NCI-H69 (cell line): ENCODE data around the gene OR51L1.
"Not testable (repeated sequence)": the region's sequence is repeated elsewhere in the genome, so short reads cannot be mapped to it uniquely, and the experiment has no call there.

Experiments used
- DNase-seq: peaks from one replicate; lab custom pipeline; 2025; lab: John Stamatoyannopoulos, UW

Gene OR51L1, protein sequence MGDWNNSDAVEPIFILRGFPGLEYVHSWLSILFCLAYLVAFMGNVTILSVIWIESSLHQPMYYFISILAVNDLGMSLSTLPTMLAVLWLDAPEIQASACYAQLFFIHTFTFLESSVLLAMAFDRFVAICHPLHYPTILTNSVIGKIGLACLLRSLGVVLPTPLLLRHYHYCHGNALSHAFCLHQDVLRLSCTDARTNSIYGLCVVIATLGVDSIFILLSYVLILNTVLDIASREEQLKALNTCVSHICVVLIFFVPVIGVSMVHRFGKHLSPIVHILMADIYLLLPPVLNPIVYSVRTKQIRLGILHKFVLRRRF

DNA sequence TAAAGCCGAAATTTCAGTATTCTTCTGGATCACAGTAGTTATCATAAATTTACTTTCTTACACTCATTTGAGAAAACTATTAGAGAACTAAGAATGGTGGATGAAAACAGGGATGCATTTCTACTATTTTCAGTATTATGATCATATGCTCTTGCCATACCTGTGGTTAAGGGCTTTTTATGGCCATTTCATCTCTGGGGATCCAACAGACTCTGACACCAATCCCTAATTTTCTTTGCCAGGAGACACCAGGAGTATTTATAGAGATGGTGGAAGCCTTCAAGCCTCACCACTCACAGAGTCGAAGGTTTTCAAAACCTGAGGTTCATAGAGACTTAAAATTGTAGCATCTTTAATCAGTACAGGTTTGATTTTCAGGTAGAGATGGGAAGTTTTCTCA is at the start of gene OR51L1:
Gene OR51L1, plus strand, starts transcription at position 301 of the 400 bp plus-strand sequence. CDS start 4,132 bp downstream, outside the sequence.
- no peak for DNase-seq

DNA sequence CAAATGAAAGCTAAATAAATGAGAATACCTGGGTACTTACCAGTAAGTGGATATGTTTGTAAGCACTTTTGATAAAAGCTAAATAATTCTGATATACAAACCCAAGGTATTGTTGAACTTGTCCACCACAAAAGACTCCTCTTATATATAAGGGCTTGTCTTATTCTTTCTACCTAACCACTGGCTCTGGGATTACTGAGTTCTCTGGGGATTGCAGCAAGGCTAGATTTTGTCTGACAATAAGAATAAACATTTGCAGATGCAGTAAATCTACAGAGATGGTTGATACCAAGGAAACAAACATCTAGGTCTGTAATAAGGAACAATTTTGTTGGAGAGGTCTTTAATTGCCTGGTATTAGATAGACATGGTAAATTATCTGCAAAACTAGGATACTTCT is 47.1 kb upstream of the OR51L1 start, which contains the start of gene OR51A4:
Gene OR51A4, minus strand, starts transcription at position 101 of the 400 bp plus-strand sequence. CDS start 505 bp downstream, outside the sequence.
- DNase-seq: no peak

DNA sequence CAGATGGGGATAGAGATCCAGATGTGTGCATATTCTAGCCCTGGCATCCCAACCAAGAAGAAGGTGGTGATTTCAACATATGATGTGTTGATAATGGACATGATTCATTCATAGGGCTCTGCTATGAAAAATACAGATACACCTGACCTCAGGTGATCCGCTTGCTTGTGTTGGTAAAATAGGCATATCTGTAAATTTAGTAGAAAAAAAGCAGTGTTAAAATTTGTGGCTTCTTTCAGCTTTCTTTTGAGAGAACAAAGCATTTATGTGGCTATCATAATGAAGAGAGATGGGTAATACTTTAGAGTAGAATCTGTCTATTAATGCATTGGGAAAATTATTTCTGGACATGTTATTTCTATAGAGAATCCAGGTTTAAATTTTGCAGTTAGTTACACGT is 39.0 kb upstream of the OR51L1 start, which contains the start of gene OR51A2:
Gene OR51A2, minus strand, starts transcription at position 101 of the 400 bp plus-strand sequence. Its CDS starts 0 bp downstream, at position 101.
- not testable (repeated sequence) for DNase-seq

DNA sequence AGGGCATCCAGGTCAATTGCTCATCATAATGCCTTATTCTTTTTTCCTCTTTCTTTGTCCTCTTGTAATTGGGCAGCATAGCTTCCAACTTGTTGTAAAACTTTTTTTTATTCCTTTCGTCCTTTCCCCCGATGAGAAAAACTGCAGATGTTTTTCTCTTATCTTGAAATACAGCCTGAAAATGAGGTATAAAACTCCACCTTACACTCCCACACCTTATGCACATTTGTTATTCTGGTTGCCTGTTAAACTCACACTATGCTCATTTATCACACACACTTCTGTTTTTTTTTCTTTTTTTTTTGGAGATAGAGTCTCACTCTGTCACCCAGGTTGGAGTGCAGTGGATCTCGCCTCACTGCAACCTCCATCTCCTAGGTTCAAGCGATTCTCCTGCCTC is 37.3 kb upstream of the OR51L1 start:
- DNase-seq: no peak

DNA sequence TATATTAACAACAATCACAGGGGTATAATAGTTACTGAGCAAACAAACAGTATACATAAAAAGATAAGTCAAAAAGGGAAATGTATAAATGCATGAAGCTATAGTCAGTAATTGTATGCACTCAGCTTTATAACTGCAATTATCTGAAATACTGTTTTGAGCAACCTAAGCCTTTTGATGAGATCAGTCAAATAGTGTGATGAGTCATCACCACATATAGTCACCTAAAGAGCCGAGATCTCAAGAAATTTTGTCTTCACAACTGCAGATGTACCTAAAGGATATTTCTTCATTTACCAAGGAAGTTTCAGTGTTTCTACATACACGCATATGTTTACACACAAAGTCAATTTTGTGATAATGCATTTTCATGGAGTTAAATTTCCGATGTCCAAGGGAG is 33.8 kb upstream of the OR51L1 start:
- DNase-seq: peak; percentile 75

DNA sequence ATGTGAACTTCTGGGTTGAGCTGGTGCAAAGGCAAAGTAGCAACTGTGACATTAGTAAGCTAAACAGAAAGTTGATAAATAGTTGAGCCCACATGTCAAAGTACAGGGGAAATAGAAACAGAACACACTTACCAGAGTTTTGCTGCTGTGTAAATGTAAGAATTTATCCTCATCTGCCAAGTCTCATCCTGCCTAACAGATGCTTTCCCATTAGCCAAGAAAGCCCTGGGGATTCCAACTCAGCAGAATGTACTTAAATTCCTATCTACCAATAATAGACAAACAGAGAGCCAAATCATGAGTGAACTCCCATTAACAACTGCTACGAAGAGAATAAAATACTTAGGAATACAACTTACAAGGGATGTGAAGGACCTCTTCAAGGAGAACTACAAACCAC is 31.8 kb upstream of the OR51L1 start:
- DNase-seq: peak; percentile 31

DNA sequence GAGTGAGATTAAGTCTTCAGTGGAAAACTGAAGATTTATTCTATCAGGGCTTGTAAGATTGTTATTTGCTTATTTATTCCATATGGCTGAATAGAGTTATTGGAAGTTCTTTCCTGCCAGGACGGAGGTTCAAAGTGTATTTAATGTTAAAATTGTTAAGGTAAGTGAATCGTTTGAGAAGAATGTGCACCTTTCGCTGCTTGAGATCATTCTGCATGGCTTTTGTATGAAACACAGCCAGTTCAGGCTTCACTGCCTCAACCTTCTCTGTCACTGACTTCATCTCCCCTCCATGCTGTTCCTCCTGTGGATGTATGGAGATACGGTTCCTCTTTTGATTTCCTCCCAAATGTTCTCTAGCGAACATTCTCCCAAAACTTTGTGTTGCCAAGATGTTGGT is 19.2 kb upstream of the OR51L1 start:
- DNase-seq: no peak

DNA sequence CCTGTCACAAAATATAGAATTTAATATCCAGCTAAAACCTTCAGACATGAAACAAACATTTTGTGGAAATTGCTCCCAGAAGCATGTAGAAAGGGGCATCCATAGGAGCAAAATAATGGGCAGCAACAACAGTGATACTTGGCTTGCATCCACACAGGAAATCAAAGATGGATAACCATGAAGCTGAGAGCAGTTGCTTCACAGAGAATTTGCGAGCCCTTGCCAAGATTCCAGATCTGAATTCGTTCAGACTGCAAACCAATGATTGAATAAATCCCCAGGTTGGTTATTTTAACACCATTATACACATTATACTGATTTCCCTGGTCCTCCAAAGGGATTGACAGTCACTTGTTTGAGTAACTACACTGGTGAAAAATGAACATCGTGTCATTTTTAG is 15.6 kb upstream of the OR51L1 start:
- DNase-seq: no peak

DNA sequence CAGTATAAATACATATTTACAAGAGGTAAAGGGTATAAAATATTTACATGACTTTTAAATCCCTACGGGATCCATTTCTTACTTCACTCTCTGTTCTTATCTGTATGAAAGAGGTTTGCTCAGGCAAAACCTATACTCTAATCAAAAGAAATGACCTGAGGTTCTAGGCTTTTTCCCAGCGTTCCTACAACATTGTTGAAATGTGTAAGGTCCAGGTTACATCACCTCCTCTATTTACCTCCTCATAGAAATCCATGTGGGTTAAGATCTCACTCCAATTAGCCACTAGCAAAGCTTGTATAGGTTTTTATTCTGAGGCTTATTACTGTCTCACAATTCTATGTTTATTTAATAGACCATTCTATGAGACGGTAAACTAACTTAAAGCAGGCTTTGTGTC is 12.0 kb upstream of the OR51L1 start:
- peak; percentile 30 for DNase-seq

DNA sequence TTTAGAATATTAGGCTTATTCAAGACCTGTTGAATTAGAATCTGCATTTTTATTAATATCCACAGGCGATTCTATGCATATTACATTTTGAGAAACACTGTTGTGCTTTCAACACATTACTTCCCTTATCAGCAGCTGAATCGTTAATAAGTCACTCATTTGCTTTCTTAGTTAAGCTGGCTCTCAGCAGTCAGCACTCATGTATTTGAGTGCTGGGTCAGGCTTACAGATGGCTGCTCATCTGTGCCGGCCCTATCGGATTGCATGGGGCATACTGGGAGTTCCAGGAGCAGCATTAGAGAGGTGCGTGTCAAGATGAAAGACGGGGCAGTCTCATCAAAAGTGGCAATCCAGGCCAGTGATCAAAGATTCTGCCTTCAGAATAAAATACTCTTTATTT is 10.8 kb upstream of the OR51L1 start:
- DNase-seq: no peak

DNA sequence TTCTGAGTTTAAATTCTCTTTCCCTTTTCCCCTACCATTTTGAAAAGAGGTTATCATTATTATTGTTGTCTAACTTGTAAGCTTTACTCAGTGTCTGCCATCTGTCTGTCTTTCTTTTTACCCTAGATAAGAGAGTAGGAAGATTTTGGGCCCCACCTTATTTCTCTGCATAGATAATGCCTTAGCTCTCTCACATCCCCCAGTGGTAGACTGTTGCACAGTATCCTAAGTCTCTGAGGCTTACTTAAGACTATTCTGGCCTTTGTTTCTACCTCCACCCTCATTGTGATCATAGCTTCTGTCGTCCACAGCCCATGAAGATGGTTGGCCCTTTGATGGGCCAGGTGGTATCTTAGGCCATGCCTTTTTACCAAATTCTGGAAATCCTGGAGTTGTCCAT is 3.6 kb upstream of the OR51L1 start:
- peak; percentile 49 for DNase-seq

DNA sequence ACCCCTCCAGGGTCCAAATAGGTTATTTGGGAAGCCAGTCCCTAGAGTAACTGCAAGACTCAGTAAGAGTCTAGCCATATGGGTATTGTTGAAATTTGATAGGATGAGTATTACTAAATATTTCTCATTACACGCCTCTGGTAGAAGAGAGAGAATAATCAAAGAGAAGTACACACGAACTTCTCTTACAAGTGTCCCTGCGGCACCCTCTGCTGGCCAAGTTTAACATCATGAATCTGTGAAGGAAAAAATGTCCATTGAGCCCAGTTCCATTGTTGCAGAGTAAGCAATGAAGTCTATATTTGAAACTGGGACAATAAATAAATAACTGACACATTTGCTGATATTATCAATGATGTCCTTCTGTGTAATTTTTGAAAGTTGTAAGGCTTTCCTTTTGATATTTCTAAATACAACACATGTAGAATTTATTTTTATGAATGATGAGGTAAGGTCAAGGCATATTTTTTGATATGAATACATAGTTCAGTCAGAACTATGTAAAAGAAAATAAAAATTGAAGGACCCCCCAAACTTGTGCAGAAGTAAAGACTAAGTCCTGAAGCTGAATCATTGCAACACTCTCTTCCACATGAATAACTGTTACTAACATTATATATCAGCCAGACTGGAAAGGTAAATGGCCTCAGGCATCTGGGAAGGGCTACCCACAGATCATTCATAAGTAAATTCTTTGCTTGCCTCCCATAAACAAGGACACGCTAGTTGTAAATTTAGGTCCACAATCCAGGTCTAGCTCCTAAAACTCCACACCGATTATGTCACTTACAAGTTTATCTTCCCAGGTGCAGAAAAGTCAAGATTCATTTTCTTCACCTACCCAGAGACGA is 10.0 kb downstream of the OR51L1 start:
- DNase-seq: peak; percentile 78

DNA sequence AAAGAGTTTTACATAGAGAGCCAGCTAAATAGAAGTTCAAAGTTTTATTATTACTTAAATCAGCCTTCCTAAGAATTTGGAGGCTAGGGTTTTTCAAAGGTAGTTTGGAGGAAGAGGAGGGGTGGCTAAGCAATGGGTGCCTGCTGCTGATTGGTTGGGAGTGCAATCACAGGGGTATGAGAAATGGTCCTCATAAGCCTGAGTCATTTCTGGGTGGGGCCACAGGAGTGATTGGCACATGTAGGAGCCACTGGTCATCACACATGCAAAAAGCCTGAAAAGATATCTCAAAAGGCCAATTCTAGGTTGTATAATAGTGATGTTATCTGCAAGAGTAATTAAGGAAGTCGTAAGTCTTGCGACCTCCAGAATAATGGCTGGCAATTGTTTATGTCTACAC is 12.9 kb downstream of the OR51L1 start:
- no peak for DNase-seq

DNA sequence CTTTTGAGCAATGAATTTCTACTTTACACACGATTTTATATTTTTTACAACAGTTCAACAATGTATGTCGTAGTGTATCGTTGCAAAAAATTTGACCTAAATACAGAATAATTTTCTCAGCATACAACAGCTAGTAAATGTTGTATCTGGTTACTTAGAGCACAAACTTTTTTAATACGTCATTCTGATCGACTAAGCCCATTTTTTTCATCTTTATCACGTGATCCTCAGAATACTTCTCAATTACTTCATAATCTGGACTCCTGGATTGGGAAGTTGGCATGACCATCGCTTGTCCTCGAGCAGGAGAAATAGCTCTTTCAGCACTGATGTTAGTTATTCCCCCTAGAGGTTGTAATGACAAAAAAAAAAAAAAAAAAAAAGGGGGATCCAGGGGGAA is 16.6 kb downstream of the OR51L1 start:
- no peak for DNase-seq

DNA sequence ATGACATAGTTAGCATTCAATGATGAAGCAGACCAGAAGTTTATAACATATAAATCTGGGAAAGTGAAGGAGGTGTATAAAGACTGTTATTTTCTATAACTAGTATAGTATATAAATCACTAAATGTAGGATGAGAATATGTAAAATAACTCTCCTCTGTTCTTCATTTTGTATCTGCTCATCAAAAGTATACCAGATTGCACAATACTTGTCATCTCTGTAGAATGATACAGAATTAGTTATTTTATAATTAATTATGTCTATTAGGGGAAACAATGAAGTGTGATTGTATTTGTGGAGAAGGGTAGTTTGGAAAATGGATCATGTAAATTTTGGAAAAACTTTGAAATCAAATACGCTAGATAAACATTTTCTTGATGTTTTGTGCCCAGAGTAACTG is 18.4 kb downstream of the OR51L1 start:
- DNase-seq: no peak

DNA sequence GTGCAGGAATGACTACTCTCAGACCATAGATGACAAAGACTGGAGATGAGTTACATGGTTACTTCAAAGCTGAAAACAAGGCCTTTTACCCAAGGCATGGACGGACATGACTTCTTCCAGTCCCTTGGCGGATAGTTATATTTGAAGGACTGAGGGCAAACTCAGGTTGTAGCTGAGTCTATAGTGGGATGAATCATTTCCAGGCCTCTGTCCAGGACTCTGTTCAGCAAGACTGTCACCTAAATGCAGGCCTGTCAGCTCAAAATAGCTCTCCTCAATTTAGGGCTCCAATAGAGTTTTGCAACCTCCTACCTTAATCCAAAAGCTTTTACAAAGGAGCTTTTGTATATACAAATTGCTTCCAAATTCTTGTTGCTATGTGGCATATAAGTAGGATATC is 27.3 kb downstream of the OR51L1 start:
- no peak for DNase-seq

DNA sequence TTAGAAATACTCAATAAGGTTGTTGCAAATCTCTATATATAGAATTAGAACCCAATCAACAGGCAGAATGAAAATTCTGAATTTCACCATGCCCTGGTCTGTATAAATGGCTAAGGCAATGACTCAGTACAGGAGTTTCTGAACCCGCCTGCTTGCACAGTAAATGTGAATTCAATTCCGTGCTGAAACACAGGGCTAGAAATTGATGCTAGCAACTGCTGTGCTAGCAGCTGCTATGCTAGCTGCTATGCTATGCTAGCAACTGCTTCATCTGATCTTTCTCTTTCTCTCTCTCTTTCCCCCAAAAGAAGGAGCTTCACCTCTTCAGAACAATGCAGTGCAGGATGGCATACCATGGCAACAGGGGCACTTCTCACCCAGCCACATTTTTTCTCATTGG is 42.0 kb downstream of the OR51L1 start:
- no peak for DNase-seq

DNA sequence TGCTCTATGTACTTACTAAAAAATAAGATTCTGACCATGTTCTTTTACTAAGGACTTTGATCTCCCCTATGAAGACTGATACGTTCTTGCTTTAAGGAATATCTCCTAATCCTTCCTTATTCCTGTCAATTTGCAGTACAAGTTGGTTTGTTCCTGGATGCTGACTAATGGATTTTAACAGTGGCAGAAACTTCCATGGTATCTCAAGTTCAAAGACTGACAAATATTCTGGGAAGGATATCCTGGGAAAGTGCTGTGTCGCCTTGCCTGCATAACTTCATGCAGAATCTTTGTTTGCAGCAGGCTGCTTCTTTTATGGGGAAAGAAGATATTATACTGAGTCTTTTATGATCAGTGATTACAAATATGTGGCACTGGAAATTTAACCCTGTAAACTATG is 43.3 kb downstream of the OR51L1 start:
- no peak for DNase-seq

DNA sequence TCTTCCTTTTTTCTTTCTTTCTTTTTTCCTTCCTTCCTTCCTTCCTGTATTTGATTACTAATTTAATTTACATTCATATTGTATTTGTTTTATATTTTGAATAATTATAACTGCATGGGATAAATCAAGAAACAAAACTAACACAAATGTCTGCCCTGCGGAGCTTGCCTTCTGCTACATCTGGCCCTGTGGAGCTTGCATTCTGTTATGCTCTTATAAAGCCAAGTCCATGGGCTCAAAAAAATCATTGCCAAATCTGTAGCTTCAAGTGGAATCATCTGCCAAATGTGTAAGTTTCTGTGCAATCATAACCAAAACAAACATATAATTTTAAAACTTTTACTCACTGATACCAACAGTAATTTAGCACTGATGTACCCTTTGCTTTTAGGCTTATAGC is 43.7 kb downstream of the OR51L1 start:
- DNase-seq: no peak

DNA sequence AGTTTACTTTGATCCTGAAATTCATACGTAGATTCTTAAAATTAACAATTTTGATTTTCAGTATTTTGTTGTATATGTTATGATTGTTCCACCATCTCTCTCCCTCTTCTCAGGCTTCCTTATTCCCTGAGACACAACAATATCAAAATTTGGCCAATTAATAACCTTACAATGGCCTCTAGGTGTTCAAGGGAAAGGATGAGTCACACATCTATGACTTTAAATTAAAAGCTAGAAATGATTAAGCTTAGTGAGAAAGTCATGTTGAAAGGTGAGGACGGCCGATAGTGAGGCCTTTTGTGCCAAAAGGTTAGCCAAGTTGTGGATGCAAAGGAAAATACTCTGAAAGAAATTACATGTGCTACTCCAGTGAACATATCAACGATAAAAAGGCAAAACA is 46.2 kb downstream of the OR51L1 start:
- no peak for DNase-seq

DNA sequence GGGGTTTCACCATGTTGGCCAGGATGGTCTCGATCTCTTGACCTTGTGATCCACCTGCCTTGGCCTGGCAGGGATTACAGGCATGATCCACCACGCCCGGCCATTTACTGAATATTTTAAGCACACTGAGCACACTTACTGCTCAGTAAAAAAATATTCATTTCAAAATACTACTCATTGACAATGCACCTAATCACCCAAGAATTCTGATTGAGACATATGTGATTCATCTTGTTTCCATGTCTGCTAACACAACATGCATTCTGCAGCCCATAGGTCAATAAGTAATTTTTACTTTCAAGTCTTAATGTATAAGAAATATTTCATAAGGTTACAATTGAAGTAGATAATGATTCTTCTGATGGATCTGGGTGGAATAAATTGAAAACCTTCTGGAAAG is 47.4 kb downstream of the OR51L1 start:
- no peak for DNase-seq

DNA sequence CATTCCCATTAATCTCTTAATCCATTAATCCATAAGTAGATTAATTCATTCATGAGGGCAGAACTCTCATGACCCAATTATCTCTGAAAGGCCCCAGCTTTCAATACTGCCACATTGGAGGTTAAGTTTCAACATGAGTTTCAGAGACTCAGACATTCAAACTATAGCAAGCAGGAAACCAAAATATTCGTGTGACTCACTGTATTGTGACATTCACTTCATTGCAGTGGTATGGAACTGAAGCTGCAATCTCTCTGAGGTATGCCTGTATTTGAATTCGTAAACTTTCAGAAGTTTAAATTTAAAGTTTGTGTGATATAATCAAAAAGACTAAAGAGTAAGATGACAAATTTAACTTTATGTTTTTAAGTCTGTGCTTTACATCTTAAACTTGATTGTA is 48.7 kb downstream of the OR51L1 start:
- no peak for DNase-seq

DNA sequence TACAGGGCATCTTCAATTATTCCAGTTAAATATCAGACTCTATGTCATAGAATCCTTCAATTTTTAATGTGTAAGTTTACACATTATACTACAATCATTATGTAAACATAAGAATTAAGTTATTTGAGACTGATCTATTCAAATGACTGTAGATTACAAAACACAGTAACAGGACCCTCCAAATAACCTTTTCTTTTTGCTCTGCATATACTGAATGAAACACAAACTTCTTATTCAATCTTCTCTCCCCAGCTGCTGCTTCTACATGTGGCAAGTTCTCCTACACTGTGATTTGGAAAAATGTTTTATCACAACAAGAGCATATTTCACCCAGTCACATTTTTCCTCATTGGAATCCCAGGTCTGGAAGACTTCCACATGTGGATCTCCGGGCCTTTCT is 51.6 kb downstream of the OR51L1 start, which contains the start of gene OR52J3:
Gene OR52J3, plus strand, starts transcription at position 301 of the 400 bp plus-strand sequence. Its CDS starts 0 bp downstream, at position 301.
- DNase-seq: no peak
